ENCODE results near the gene IL1R2. TPM values are rescaled to one million over a fixed set of nuclear protein-coding genes. Genes with fewer than 3 reads are reported as not detected.

IL1R2 gene
- total and polyA plus RNA-seq, 9 donors = 0.06 to 1.0 (median 0.18) TPM; not detected in 3

- Histone ChIP-seq H3K27ac (ENCODE audit: low read length) (no peak overlapping the region), H3K36me3 (ENCODE audit: control insufficient read depth, insufficient read depth, low read length) (no peaks in the 10 kb centered on the region), H3K4me3 (ENCODE audit: low read length) (no peak overlapping the region), H3K4me1 (ENCODE audit: control insufficient read depth, insufficient read depth, low read length) (peaks cover 3% of the 10 kb centered on the region), H3K9me3 (replicated peaks; ENCODE audit: control insufficient read depth, low read depth, low read length) (no peaks in the 10 kb centered on the region), H3K27me3 (ENCODE audit: control insufficient read depth, insufficient read depth, low read length) (no peaks in the 10 kb centered on the region)
- 70% methylated on average over 11 of the region's 15 CpGs for WGBS (ENCODE audit: insufficient coverage)
- peak; percentile 45 for DNase-seq
These were observed 14.5 kb downstream of the IL1R2 start for GRCh38 chr2:102005989-102006885.

- H3K36me3 ChIP-seq (ENCODE audit: control insufficient read depth, insufficient read depth, low read length) = no peaks in the 10 kb centered on the region
- no peak for DNase-seq
- H3K4me1 ChIP-seq (ENCODE audit: control insufficient read depth, insufficient read depth, low read length) = peaks cover 3% of the 10 kb centered on the region
- 86% methylated on average over 8 of the region's 11 CpGs for WGBS (ENCODE audit: insufficient coverage)
- no peaks in the 10 kb centered on the region for H3K9me3 ChIP-seq (replicated peaks; ENCODE audit: control insufficient read depth, low read depth, low read length)
- no peak overlapping the region for H3K4me3 ChIP-seq (ENCODE audit: low read length)
- H3K27ac ChIP-seq (ENCODE audit: low read length) = no peak overlapping the region
- no peaks in the 10 kb centered on the region for H3K27me3 ChIP-seq (ENCODE audit: control insufficient read depth, insufficient read depth, low read length)
These were observed 15.1 kb downstream of the IL1R2 start for GRCh38 chr2:102006886-102007278.

GRCh38 chr2:102008490-102008889, 16.7 kb downstream of the IL1R2 start:
- H3K4me1 ChIP-seq (ENCODE audit: control insufficient read depth, insufficient read depth, low read length) = peaks cover 3% of the 10 kb centered on the region
- 93% methylated on average over 7 of the region's 12 CpGs for WGBS (ENCODE audit: insufficient coverage)

DNA sequence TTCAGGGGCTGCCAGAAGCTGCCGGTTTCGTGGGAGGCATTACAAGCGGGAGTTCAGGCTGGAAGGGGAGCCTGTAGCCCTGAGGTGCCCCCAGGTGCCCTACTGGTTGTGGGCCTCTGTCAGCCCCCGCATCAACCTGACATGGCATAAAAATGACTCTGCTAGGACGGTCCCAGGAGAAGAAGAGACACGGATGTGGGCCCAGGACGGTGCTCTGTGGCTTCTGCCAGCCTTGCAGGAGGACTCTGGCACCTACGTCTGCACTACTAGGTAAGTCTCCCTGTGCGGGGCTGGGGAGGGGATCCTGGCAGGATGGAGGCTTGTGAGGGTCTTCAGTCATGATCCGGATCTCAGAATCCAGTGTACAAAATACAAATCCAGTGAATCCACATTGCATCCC, 17.8 kb downstream of the IL1R2 start:
- no peaks in the 10 kb centered on the region for H3K9me3 ChIP-seq (replicated peaks; ENCODE audit: control insufficient read depth, low read depth, low read length)
- H3K36me3 ChIP-seq (ENCODE audit: control insufficient read depth, insufficient read depth, low read length) = no peaks in the 10 kb centered on the region
- H3K27me3 ChIP-seq (ENCODE audit: control insufficient read depth, insufficient read depth, low read length) = no peaks in the 10 kb centered on the region
- 90% methylated on average over 4 of the region's 10 CpGs for WGBS (ENCODE audit: insufficient coverage)
- no peak overlapping the region for H3K4me3 ChIP-seq (ENCODE audit: low read length)
- no peak overlapping the region for H3K27ac ChIP-seq (ENCODE audit: low read length)
- DNase-seq = no peak
- peaks cover 3% of the 10 kb centered on the region for H3K4me1 ChIP-seq (ENCODE audit: control insufficient read depth, insufficient read depth, low read length)

More at GRCh38 chr2:102008490-102008889, 16.7 kb downstream of the IL1R2 start:
- H3K4me3 ChIP-seq (ENCODE audit: low read length) = no peak overlapping the region
- DNase-seq = no peak
- H3K9me3 ChIP-seq (replicated peaks; ENCODE audit: control insufficient read depth, low read depth, low read length) = no peaks in the 10 kb centered on the region
- H3K27ac ChIP-seq (ENCODE audit: low read length) = no peak overlapping the region
- no peaks in the 10 kb centered on the region for H3K27me3 ChIP-seq (ENCODE audit: control insufficient read depth, insufficient read depth, low read length)
- no peaks in the 10 kb centered on the region for H3K36me3 ChIP-seq (ENCODE audit: control insufficient read depth, insufficient read depth, low read length)

DNA sequence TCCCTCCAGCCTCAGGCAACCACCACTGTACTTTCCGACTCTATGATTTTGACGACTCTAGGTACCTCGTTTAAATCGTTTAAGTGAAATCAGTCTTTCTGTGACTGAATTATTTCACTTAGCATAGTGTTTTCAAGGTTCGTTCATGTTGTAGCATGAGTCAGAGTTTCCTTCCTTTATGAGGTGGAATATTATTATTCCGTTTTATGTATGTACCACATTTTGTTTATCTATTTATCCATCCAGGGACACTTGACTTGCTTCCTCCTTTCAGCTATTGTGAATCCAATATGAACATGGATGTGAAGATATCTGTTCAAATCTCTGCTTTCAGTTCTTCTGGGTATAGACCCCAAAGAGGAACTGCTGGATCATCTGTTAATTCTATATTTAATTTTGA, 19.1 kb downstream of the IL1R2 start:
- DNase-seq = peak; percentile 56
- no peaks in the 10 kb centered on the region for H3K9me3 ChIP-seq (replicated peaks; ENCODE audit: control insufficient read depth, low read depth, low read length)
- H3K27ac ChIP-seq (ENCODE audit: low read length) = no peak overlapping the region
- no peaks in the 10 kb centered on the region for H3K27me3 ChIP-seq (ENCODE audit: control insufficient read depth, insufficient read depth, low read length)
- H3K36me3 ChIP-seq (ENCODE audit: control insufficient read depth, insufficient read depth, low read length) = no peaks in the 10 kb centered on the region
- no peaks in the 10 kb centered on the region for H3K4me1 ChIP-seq (ENCODE audit: control insufficient read depth, insufficient read depth, low read length)
- H3K4me3 ChIP-seq (ENCODE audit: low read length) = no peak overlapping the region
- no CpG with 5 or more reads among the region's 6 CpGs for WGBS (ENCODE audit: insufficient coverage)

DNA sequence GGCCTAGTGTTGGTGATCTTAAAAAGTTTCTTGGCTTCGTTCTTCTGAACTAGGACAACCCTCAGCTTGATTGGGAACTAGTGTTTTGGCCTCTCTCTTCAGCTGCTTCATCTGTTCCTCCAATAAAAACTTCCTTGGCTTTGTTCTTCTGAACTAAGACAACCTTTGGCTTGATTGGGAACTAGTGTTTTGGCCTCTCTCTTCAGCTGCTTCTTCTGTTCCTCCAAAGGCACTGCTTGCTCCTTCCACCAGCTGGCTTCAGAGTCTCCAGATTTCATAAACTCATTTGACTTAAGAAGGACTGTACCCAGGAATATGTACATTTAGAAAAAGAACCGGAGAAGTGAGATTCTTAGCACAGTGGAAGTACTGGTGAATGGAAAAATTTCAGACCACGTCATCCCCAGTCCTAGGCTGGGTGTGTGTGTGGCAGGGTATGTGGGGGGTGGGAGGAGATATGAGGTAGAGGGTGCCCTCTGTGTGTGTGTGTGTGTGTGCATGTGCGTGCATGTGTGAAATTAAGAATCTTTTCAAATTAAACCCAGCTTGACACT, 20.4 kb downstream of the IL1R2 start:
- H3K27me3 ChIP-seq (ENCODE audit: control insufficient read depth, insufficient read depth, low read length) = no peaks in the 10 kb centered on the region
- no CpG with 5 or more reads among the region's 4 CpGs for WGBS (ENCODE audit: insufficient coverage)
- DNase-seq = no peak
- no peak overlapping the region for H3K27ac ChIP-seq (ENCODE audit: low read length)
- H3K36me3 ChIP-seq (ENCODE audit: control insufficient read depth, insufficient read depth, low read length) = no peaks in the 10 kb centered on the region
- H3K4me3 ChIP-seq (ENCODE audit: low read length) = no peak overlapping the region
- no peaks in the 10 kb centered on the region for H3K4me1 ChIP-seq (ENCODE audit: control insufficient read depth, insufficient read depth, low read length)
- H3K9me3 ChIP-seq (replicated peaks; ENCODE audit: control insufficient read depth, low read depth, low read length) = no peaks in the 10 kb centered on the region

- no peak for DNase-seq
- no peak overlapping the region for H3K27ac ChIP-seq (ENCODE audit: low read length)
- no peaks in the 10 kb centered on the region for H3K27me3 ChIP-seq (ENCODE audit: control insufficient read depth, insufficient read depth, low read length)
- no peak overlapping the region for H3K4me3 ChIP-seq (ENCODE audit: low read length)
- H3K36me3 ChIP-seq (ENCODE audit: control insufficient read depth, insufficient read depth, low read length) = no peaks in the 10 kb centered on the region
- no peaks in the 10 kb centered on the region for H3K9me3 ChIP-seq (replicated peaks; ENCODE audit: control insufficient read depth, low read depth, low read length)
- no peaks in the 10 kb centered on the region for H3K4me1 ChIP-seq (ENCODE audit: control insufficient read depth, insufficient read depth, low read length)
- 98% methylated on average over 5 of the region's 5 CpGs for WGBS (ENCODE audit: insufficient coverage)
These were observed 21.7 kb downstream of the IL1R2 start for GRCh38 chr2:102013206-102014040.

DNA sequence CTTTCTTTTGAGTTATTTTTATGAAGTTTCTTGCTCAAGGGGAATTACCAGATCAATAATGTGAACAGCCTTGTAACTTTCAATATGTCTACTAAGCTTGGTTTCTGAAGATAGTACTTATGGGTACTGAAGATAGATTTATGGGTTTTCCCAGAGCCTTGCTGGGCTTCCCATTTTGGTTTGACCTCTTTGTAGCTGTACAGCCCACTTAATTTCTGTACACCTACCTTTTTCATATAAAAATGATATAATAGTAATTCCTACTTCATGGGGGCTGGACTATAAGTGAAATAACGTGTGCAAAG, 22.2 kb downstream of the IL1R2 start:
- Histone ChIP-seq H3K27me3 (ENCODE audit: control insufficient read depth, insufficient read depth, low read length) (no peaks in the 10 kb centered on the region), H3K36me3 (ENCODE audit: control insufficient read depth, insufficient read depth, low read length) (no peaks in the 10 kb centered on the region), H3K9me3 (replicated peaks; ENCODE audit: control insufficient read depth, low read depth, low read length) (no peaks in the 10 kb centered on the region), H3K4me1 (ENCODE audit: control insufficient read depth, insufficient read depth, low read length) (no peaks in the 10 kb centered on the region), H3K27ac (ENCODE audit: low read length) (no peak overlapping the region), H3K4me3 (ENCODE audit: low read length) (no peak overlapping the region)
- no peak for DNase-seq
- no CpG with 5 or more reads among the region's 1 CpG for WGBS (ENCODE audit: insufficient coverage)

DNA sequence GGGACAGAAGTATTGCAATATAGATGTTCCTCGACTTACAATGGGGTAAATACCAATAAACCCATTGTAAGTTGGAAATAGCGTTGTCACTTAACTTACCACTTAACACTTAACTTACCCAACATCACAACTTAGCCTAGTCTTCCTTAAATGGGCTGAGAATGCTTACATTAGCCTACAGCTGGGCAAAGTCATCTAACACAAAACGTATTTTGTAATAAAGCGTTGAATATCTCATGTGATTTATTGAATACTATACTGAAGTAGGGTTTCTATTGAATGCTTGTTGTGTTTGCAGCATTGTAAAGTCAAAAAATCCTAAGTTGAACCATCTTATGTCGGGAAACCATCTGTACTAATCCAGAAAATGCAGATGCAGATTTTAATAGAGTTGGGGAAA, 23.6 kb downstream of the IL1R2 start:
- Histone ChIP-seq H3K4me3 (ENCODE audit: low read length) (no peak overlapping the region), H3K27ac (ENCODE audit: low read length) (no peak overlapping the region), H3K4me1 (ENCODE audit: control insufficient read depth, insufficient read depth, low read length) (no peaks in the 10 kb centered on the region), H3K9me3 (replicated peaks; ENCODE audit: control insufficient read depth, low read depth, low read length) (no peaks in the 10 kb centered on the region), H3K27me3 (ENCODE audit: control insufficient read depth, insufficient read depth, low read length) (no peaks in the 10 kb centered on the region), H3K36me3 (ENCODE audit: control insufficient read depth, insufficient read depth, low read length) (no peaks in the 10 kb centered on the region)
- no peak for DNase-seq
- WGBS (ENCODE audit: insufficient coverage) = no CpG with 5 or more reads among the region's 5 CpGs

DNA sequence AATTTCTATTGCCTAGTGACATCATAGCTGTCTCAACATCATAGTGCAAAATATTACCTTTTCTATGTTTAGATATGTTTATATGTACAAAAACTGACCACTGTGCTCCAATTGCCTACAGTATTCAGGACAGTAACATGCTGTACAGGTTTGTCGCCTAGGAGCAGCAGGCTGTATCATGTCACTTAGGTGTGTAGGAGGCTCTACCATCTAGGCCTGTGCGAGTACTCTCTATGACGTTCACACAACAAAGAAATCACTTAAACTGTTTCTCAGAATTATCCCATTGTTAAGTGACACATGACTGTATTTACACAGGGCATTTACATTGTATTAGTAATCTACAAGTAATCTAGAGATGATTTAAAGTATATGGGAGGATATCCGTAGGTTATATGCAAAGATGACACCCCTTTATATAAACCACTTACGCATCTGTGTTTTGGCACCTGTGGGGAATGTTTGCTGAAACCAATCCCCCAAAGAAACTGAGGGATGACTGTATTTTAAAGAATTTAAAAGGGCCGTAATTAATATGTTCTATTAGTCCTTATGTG, 24.7 kb downstream of the IL1R2 start:
- no peaks in the 10 kb centered on the region for H3K27me3 ChIP-seq (ENCODE audit: control insufficient read depth, insufficient read depth, low read length)
- no peak overlapping the region for H3K27ac ChIP-seq (ENCODE audit: low read length)
- H3K4me3 ChIP-seq (ENCODE audit: low read length) = no peak overlapping the region
- no peak for DNase-seq
- peaks cover 6% of the 10 kb centered on the region for H3K4me1 ChIP-seq (ENCODE audit: control insufficient read depth, insufficient read depth, low read length)
- H3K9me3 ChIP-seq (replicated peaks; ENCODE audit: control insufficient read depth, low read depth, low read length) = no peaks in the 10 kb centered on the region
- WGBS (ENCODE audit: insufficient coverage) = 88% methylated on average over 1 of the region's 6 CpGs
- no peaks in the 10 kb centered on the region for H3K36me3 ChIP-seq (ENCODE audit: control insufficient read depth, insufficient read depth, low read length)

Data from muscle of leg (tissue), 11 donors.